Gastrocnemius medialis (tissue), 4 donors: ENCODE results near the gene NDUFAF2.

Experiments used
- CTCF ChIP-seq, 5 experiments: fragments of 450-650 bp in 3 of 5; fragments of 200-600 bp in 2 of 5; sonication (generic) in 2 of 5; IDR thresholded peaks in 4 of 5; conservative IDR thresholded peaks in 1 of 5; 1 replicate in 4 of 5; 2 replicates in 1 of 5; pipeline ENCODE4 v1.5.1; 2016 to 2019; ENCODE audit warnings: antibody characterized with exemption in 5 of 5, mild to moderate bottlenecking in 3 of 5, moderate library complexity in 3 of 5
- POLR2A ChIP-seq, 2 donors: fragments of 450-650 bp; IDR thresholded peaks; one replicate each; pipeline ENCODE4 v1.6.1; 2017; ENCODE audit warnings: antibody characterized with exemption in 2 of 2, mild to moderate bottlenecking in 2 of 2, moderate library complexity in 2 of 2

- no peak for TF ChIP-seq CTCF (IDR thresholded peaks at IDR 0.05 in 4 of 5, conservative IDR thresholded peaks at IDR 0.05 in 1 of 5)
- TF ChIP-seq POLR2A (IDR thresholded peaks at IDR 0.05): no peak
Observed at GRCh38 chr5:60997721-60998120, 52.7 kb downstream of the NDUFAF2 start.
